Activated CD4-positive, alpha-beta memory T cell treated with anti-CD3 and anti-CD28 coated beads, Interleukin-2, amount 10 ng/mL, durations not matched to agents 7 days and 5 days (primary cell): ENCODE measurements around the gene ACTL7B. TPM values are rescaled to one million over a fixed set of nuclear protein-coding genes. Genes with fewer than 3 reads are reported as not detected.
"Not testable (repeated sequence)": the region's sequence is repeated elsewhere in the genome, so short reads cannot be mapped to it uniquely, and the experiment has no call there.

Experiments used
- CTCF ChIA-PET: fragments of 350-600 bp; sonication (Branson Sonifier 250); formaldehyde crosslinking; loops from one replicate; lab custom pipeline; 2021; ENCODE audit warnings: antibody characterized with exemption, inconsistent platforms; lab: Charles Lee
- POLR2A ChIA-PET: fragments of 350-600 bp; sonication (Branson Sonifier 250); formaldehyde crosslinking; loops from one replicate; lab custom pipeline; 2021; ENCODE audit warnings: antibody characterized with exemption; lab: Charles Lee
- DNase-seq: peaks from one replicate; pipeline ENCODE4 v3.0.0-alpha.2; 2020
- H3K27ac Mint-ChIP-seq: one replicate; pipeline ENCODE4 v1.8.0; 2021; ENCODE audit warnings: mild to moderate bottlenecking, mixed read lengths
- H3K27me3 Mint-ChIP-seq: one replicate; pipeline ENCODE4 v1.8.0; 2021; ENCODE audit warnings: mixed read lengths
- H3K36me3 Mint-ChIP-seq: one replicate; pipeline ENCODE4 v1.8.0; 2021; ENCODE audit warnings: low read depth, mixed read lengths
- H3K4me1 Mint-ChIP-seq: one replicate; pipeline ENCODE4 v1.8.0; 2021; ENCODE audit warnings: mixed read lengths
- H3K4me3 Mint-ChIP-seq: one replicate; pipeline ENCODE4 v1.8.0; 2021; ENCODE audit warnings: mild to moderate bottlenecking, mixed read lengths
- H3K9me3 Mint-ChIP-seq: one replicate; pipeline ENCODE4 v1.8.0; 2021; ENCODE audit warnings: mixed read lengths
- total RNA-seq, 2 experiments: library from RNA; stranded (reverse); gene quantifications; one replicate each; pipeline ENCODE4 v1.2.3, GENCODE V29; 2021

The ACTL7B gene
- total RNA-seq, 2 experiments from 2014 or later = not detected

- CTCF ChIA-PET, H3K27ac Mint-ChIP-seq, H3K9me3 Mint-ChIP-seq, DNase-seq, H3K4me3 Mint-ChIP-seq, H3K4me1 Mint-ChIP-seq, H3K27me3 Mint-ChIP-seq, H3K36me3 Mint-ChIP-seq, POLR2A ChIA-PET: not testable (repeated sequence)
These were observed 7.5 kb downstream of the ACTL7B start for GRCh38 chr9:108848296-108848695.

- ChIA-PET CTCF (no interaction called here), POLR2A (no interaction called here)
- H3K9me3 Mint-ChIP-seq = no peaks in the 10 kb centered on the region
- H3K27me3 Mint-ChIP-seq = peaks cover 5% of the 10 kb centered on the region
- no peak overlapping the region for H3K27ac Mint-ChIP-seq
- DNase-seq = no peak
- H3K4me1 Mint-ChIP-seq = peaks cover 8% of the 10 kb centered on the region
- H3K36me3 Mint-ChIP-seq = no peaks in the 10 kb centered on the region
- H3K4me3 Mint-ChIP-seq = no peak overlapping the region
These were observed 9.8 kb downstream of the ACTL7B start for GRCh38 chr9:108845947-108846346.

- POLR2A ChIA-PET = no interaction called here
- Mint-ChIP-seq H3K9me3 (no peaks in the 10 kb centered on the region), H3K36me3 (no peaks in the 10 kb centered on the region)
These were observed 10.3 kb downstream of the ACTL7B start for GRCh38 chr9:108845507-108845906.

GRCh38 chr9:108844856-108845255 is 10.9 kb downstream of the ACTL7B start:
- CTCF ChIA-PET = interaction anchor here (1.0 kb wide), 1 partner anchor 10 kb away, joined by 3 read pairs; no protein-coding TSS in a partner anchor
- POLR2A ChIA-PET = no interaction called here
- peaks cover 8% of the 10 kb centered on the region for H3K4me1 Mint-ChIP-seq

More at GRCh38 chr9:108845507-108845906, 10.3 kb downstream of the ACTL7B start:
- no peak overlapping the region for H3K4me3 Mint-ChIP-seq
- DNase-seq = no peak
- no peak overlapping the region for H3K27ac Mint-ChIP-seq
- peaks cover 8% of the 10 kb centered on the region for H3K4me1 Mint-ChIP-seq
- peaks cover 5% of the 10 kb centered on the region for H3K27me3 Mint-ChIP-seq
- CTCF ChIA-PET = no interaction called here

GRCh38 chr9:108844391-108844790 is 11.4 kb downstream of the ACTL7B start:
- Mint-ChIP-seq H3K36me3 (no peaks in the 10 kb centered on the region), H3K9me3 (no peaks in the 10 kb centered on the region), H3K4me1 (peaks cover 8% of the 10 kb centered on the region), H3K4me3 (no peak overlapping the region), H3K27me3 (peaks cover 5% of the 10 kb centered on the region), H3K27ac (no peak overlapping the region)
- no peak for DNase-seq
- CTCF ChIA-PET = interaction anchor here (1.0 kb wide), 1 partner anchor 10 kb away, joined by 3 read pairs; no protein-coding TSS in a partner anchor
- POLR2A ChIA-PET = no interaction called here

More at GRCh38 chr9:108844856-108845255, 10.9 kb downstream of the ACTL7B start:
- H3K4me3 Mint-ChIP-seq = no peak overlapping the region
- no peak overlapping the region for H3K27ac Mint-ChIP-seq
- peaks cover 5% of the 10 kb centered on the region for H3K27me3 Mint-ChIP-seq
- no peaks in the 10 kb centered on the region for H3K9me3 Mint-ChIP-seq
- no peaks in the 10 kb centered on the region for H3K36me3 Mint-ChIP-seq
- no peak for DNase-seq

GRCh38 chr9:108842610-108843295 is 13.0 kb downstream of the ACTL7B start:
- CTCF ChIA-PET = no interaction called here
- Mint-ChIP-seq H3K4me1 (peaks cover 8% of the 10 kb centered on the region), H3K36me3 (no peaks in the 10 kb centered on the region), H3K27me3 (peaks cover 5% of the 10 kb centered on the region), H3K4me3 (peak overlapping the region; percentile 38), H3K27ac (no peak overlapping the region), H3K9me3 (no peaks in the 10 kb centered on the region)
- DNase-seq = no peak
- POLR2A ChIA-PET = no interaction called here

- DNase-seq, H3K9me3 Mint-ChIP-seq, CTCF ChIA-PET, H3K27ac Mint-ChIP-seq, H3K4me3 Mint-ChIP-seq, H3K36me3 Mint-ChIP-seq, POLR2A ChIA-PET, H3K27me3 Mint-ChIP-seq: not testable (repeated sequence)
- peaks cover 10% of the 10 kb centered on the region for H3K4me1 Mint-ChIP-seq
These were observed 16.2 kb downstream of the ACTL7B start for GRCh38 chr9:108839561-108839960.

- Mint-ChIP-seq H3K4me3 (no peak overlapping the region), H3K27me3 (no peaks in the 10 kb centered on the region), H3K4me1 (peaks cover 9% of the 10 kb centered on the region), H3K27ac (no peak overlapping the region), H3K9me3 (no peaks in the 10 kb centered on the region), H3K36me3 (no peaks in the 10 kb centered on the region)
- no peak for DNase-seq
- POLR2A ChIA-PET = no interaction called here
- CTCF ChIA-PET = no interaction called here
These were observed 17.8 kb downstream of the ACTL7B start for GRCh38 chr9:108838017-108838416.

GRCh38 chr9:108837530-108837929 is 18.3 kb downstream of the ACTL7B start:
- H3K4me3 Mint-ChIP-seq = no peak overlapping the region
- CTCF ChIA-PET = no interaction called here
- no peak overlapping the region for H3K27ac Mint-ChIP-seq
- POLR2A ChIA-PET = no interaction called here
- DNase-seq = no peak
- peaks cover 5% of the 10 kb centered on the region for H3K4me1 Mint-ChIP-seq
- H3K27me3 Mint-ChIP-seq = no peaks in the 10 kb centered on the region
- H3K9me3 Mint-ChIP-seq = no peaks in the 10 kb centered on the region
- H3K36me3 Mint-ChIP-seq = no peaks in the 10 kb centered on the region

- H3K4me1 Mint-ChIP-seq = peaks cover 3% of the 10 kb centered on the region
- DNase-seq = no peak
- ChIA-PET POLR2A (no interaction called here), CTCF (no interaction called here)
- no peaks in the 10 kb centered on the region for H3K36me3 Mint-ChIP-seq
- H3K4me3 Mint-ChIP-seq = no peak overlapping the region
- no peaks in the 10 kb centered on the region for H3K9me3 Mint-ChIP-seq
- no peak overlapping the region for H3K27ac Mint-ChIP-seq
- H3K27me3 Mint-ChIP-seq = no peaks in the 10 kb centered on the region
These were observed 19.0 kb downstream of the ACTL7B start for GRCh38 chr9:108836781-108837180.

GRCh38 chr9:108836319-108836718 is 19.5 kb downstream of the ACTL7B start:
- Mint-ChIP-seq H3K4me1 (peaks cover 3% of the 10 kb centered on the region), H3K27me3 (no peaks in the 10 kb centered on the region), H3K4me3 (no peak overlapping the region), H3K9me3 (no peaks in the 10 kb centered on the region), H3K27ac (no peak overlapping the region), H3K36me3 (no peaks in the 10 kb centered on the region)
- ChIA-PET POLR2A (no interaction called here), CTCF (no interaction called here)
- no peak for DNase-seq

GRCh38 chr9:108835831-108836230 is 20.0 kb downstream of the ACTL7B start:
- H3K4me3 Mint-ChIP-seq = no peak overlapping the region
- H3K27ac Mint-ChIP-seq = no peak overlapping the region
- ChIA-PET POLR2A (no interaction called here), CTCF (no interaction called here)
- H3K4me1 Mint-ChIP-seq = peaks cover 3% of the 10 kb centered on the region
- H3K27me3 Mint-ChIP-seq = no peaks in the 10 kb centered on the region
- no peaks in the 10 kb centered on the region for H3K36me3 Mint-ChIP-seq
- no peaks in the 10 kb centered on the region for H3K9me3 Mint-ChIP-seq
- no peak for DNase-seq

- no peaks in the 10 kb centered on the region for H3K9me3 Mint-ChIP-seq
- ChIA-PET CTCF (no interaction called here), POLR2A (no interaction called here)
- no peak overlapping the region for H3K4me3 Mint-ChIP-seq
- no peak for DNase-seq
- no peak overlapping the region for H3K27ac Mint-ChIP-seq
- peaks cover 7% of the 10 kb centered on the region for H3K4me1 Mint-ChIP-seq
- no peaks in the 10 kb centered on the region for H3K36me3 Mint-ChIP-seq
- H3K27me3 Mint-ChIP-seq = no peaks in the 10 kb centered on the region
These were observed 20.7 kb downstream of the ACTL7B start for GRCh38 chr9:108834959-108835665.

- no peak overlapping the region for H3K27ac Mint-ChIP-seq
- peaks cover 7% of the 10 kb centered on the region for H3K4me1 Mint-ChIP-seq
- H3K4me3 Mint-ChIP-seq = no peak overlapping the region
- no peaks in the 10 kb centered on the region for H3K36me3 Mint-ChIP-seq
- ChIA-PET CTCF (no interaction called here), POLR2A (no interaction called here)
- H3K27me3 Mint-ChIP-seq = peaks cover 9% of the 10 kb centered on the region
- H3K9me3 Mint-ChIP-seq = no peaks in the 10 kb centered on the region
- no peak for DNase-seq
These were observed 23.6 kb downstream of the ACTL7B start for GRCh38 chr9:108832179-108832500.
